Testis (tissue), 2 donors: Measurements from ENCODE around the gene KCTD1.

Experiments used
- POLR2A ChIP-seq: fragments of 450-650 bp; IDR thresholded peaks from one replicate; pipeline ENCODE4 v1.6.1; 2017; ENCODE audit warnings: antibody characterized with exemption, mild to moderate bottlenecking, moderate library complexity
- TF ChIP-seq, protein P1 (sequence below), 3 experiments: fragments of 450-650 bp in 2 of 3; fragments of 200-600 bp in 1 of 3; sonication (generic) in 1 of 3; IDR thresholded peaks; one replicate each; pipeline ENCODE4 v1.5.1; 2016 to 2019; ENCODE audit warnings: antibody characterized with exemption in 3 of 3, mild to moderate bottlenecking in 2 of 3, moderate library complexity in 1 of 3

DNA sequence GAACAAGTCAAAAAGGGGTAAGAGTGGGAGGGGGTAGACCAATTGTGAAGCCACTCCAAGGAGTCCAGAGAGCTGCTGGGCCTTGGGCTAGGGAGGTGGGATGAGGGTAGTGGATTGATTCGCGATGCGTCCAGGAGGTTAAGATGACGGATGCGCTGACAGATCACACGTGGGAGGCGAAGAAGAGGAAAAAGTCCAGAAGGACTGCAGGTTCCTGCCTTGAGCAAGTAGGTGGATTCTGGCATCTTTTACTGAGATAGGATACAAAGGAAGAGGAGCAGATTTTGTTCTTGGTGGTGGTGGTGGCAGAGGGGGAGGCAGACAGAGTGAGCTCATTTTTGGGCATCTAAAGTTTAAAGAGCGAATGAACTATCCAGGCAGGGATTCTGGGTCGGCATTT is 76.5 kb downstream of the KCTD1 start:
- TF ChIP-seq, protein P1, sequence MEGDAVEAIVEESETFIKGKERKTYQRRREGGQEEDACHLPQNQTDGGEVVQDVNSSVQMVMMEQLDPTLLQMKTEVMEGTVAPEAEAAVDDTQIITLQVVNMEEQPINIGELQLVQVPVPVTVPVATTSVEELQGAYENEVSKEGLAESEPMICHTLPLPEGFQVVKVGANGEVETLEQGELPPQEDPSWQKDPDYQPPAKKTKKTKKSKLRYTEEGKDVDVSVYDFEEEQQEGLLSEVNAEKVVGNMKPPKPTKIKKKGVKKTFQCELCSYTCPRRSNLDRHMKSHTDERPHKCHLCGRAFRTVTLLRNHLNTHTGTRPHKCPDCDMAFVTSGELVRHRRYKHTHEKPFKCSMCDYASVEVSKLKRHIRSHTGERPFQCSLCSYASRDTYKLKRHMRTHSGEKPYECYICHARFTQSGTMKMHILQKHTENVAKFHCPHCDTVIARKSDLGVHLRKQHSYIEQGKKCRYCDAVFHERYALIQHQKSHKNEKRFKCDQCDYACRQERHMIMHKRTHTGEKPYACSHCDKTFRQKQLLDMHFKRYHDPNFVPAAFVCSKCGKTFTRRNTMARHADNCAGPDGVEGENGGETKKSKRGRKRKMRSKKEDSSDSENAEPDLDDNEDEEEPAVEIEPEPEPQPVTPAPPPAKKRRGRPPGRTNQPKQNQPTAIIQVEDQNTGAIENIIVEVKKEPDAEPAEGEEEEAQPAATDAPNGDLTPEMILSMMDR (IDR thresholded peaks at IDR 0.05), result no peak
- TF ChIP-seq POLR2A, result no peak
